Chondrocyte (in vitro differentiated cells): ENCODE data around the gene NEK6. TPM values are rescaled to one million over a fixed set of nuclear protein-coding genes. Genes with fewer than 3 reads are reported as not detected.

Experiments
- DNase-seq: peaks from one replicate; pipeline ENCODE4 v3.0.0; 2021; ENCODE audit warnings: mixed read lengths, low spot score
- H3K27ac Mint-ChIP-seq: one replicate; pipeline ENCODE4 v1.8.0; 2021; ENCODE audit warnings: mild to moderate bottlenecking, moderate library complexity, mixed read lengths; ENCODE audit not compliant: unreplicated experiment
- H3K27me3 Mint-ChIP-seq: 2 replicates; pipeline ENCODE4 v1.8.0; 2021; ENCODE audit warnings: low read depth, mixed read lengths
- H3K36me3 Mint-ChIP-seq: 2 replicates; pipeline ENCODE4 v1.8.0; 2021; ENCODE audit warnings: low read depth, mixed read lengths
- H3K4me1 Mint-ChIP-seq: 2 replicates; pipeline ENCODE4 v1.8.0; 2021; ENCODE audit warnings: low read depth, mild to moderate bottlenecking, mixed read lengths
- H3K4me3 Mint-ChIP-seq: one replicate; pipeline ENCODE4 v1.8.0; 2021; ENCODE audit warnings: mild to moderate bottlenecking, moderate library complexity, mixed read lengths; ENCODE audit not compliant: unreplicated experiment
- H3K9me3 Mint-ChIP-seq: 2 replicates; pipeline ENCODE4 v1.8.0; 2021; ENCODE audit warnings: low read depth, mixed read lengths
- total RNA-seq: library from RNA; stranded (reverse); gene quantifications from 3 replicates; pipeline ENCODE4 v1.2.1, GENCODE V29; 2021
- TF ChIP-seq, protein P1 (sequence below): fragments of 200-600 bp; sonication (generic); IDR thresholded peaks from 2 replicates; pipeline ENCODE4 v1.5.0; 2021; ENCODE audit warnings: antibody characterized with exemption, mild to moderate bottlenecking, moderate library complexity

The NEK6 gene
- total RNA-seq, 1 donor from 2014 or later, result 110 TPM

DNA sequence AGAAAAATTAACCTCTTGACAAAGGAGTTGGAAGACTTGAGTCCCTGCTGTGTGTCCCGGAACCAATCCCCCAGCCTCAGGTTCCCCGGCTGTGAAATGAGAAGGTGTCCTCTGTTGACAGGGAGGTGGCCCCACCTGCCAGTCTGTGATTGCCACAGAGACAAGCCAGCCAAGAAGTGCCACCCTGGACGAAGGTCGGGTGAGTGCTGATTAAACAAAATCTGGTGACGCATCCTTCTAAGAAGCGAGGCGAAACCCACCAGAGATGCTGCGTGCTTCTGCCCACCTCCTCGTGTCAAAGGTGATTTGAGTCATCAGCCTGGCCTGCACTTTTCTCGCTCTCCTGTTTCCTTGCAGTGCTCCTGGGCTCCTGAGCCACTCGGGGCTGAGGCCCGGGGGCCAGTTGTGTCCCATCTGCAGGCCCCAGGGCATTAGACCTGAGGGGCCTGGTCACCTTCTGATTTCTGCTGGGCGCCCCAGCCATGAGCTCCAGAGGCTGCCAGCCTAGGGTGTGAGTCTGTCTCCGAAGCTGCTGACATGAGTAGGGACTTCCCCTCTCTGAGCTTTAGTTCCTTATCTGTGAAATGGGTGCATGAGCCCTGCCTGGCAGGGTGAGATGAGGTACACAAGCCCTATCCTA, 28.7 kb downstream of the NEK6 start:
- no peak for DNase-seq
- TF ChIP-seq, protein P1, sequence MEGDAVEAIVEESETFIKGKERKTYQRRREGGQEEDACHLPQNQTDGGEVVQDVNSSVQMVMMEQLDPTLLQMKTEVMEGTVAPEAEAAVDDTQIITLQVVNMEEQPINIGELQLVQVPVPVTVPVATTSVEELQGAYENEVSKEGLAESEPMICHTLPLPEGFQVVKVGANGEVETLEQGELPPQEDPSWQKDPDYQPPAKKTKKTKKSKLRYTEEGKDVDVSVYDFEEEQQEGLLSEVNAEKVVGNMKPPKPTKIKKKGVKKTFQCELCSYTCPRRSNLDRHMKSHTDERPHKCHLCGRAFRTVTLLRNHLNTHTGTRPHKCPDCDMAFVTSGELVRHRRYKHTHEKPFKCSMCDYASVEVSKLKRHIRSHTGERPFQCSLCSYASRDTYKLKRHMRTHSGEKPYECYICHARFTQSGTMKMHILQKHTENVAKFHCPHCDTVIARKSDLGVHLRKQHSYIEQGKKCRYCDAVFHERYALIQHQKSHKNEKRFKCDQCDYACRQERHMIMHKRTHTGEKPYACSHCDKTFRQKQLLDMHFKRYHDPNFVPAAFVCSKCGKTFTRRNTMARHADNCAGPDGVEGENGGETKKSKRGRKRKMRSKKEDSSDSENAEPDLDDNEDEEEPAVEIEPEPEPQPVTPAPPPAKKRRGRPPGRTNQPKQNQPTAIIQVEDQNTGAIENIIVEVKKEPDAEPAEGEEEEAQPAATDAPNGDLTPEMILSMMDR, result no peak
- peaks cover 84% of the 10 kb centered on the region for H3K4me1 Mint-ChIP-seq
- H3K27me3 Mint-ChIP-seq, result no peaks in the 10 kb centered on the region
- H3K9me3 Mint-ChIP-seq, result no peaks in the 10 kb centered on the region
- peak overlapping the region; percentile 100 for H3K27ac Mint-ChIP-seq
- H3K4me3 Mint-ChIP-seq, result peak overlapping the region; percentile 59
- peaks cover 4% of the 10 kb centered on the region for H3K36me3 Mint-ChIP-seq

DNA sequence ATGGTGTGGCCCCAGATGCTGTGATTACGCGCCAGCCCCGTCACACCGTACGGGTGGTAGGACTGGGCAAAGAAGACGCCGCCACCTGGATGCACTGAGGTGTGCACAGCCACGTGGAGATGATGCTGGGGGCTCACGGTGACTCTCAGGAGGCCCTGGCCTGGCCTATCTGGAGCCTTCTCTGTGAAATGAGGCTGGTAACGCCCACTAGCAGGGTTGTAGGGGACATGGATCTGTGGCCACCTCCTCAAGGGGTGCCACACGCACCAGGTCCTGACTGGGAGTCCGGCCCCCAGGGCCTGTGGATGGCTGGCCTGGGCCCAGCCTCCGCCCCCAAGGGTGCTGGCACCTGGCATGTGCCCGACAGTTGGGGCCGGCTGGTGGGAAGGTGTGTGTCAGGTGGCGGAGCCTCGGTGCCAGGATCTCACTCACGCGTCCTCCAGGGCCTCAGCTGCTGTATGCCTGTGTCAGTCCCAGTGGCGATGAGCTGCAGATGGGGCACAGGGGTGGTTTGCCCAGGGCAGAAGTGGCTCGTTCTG, 32.4 kb downstream of the NEK6 start:
- Mint-ChIP-seq H3K27me3 (no peaks in the 10 kb centered on the region), H3K4me1 (peaks cover 84% of the 10 kb centered on the region), H3K27ac (peak overlapping the region; percentile 90)

DNA sequence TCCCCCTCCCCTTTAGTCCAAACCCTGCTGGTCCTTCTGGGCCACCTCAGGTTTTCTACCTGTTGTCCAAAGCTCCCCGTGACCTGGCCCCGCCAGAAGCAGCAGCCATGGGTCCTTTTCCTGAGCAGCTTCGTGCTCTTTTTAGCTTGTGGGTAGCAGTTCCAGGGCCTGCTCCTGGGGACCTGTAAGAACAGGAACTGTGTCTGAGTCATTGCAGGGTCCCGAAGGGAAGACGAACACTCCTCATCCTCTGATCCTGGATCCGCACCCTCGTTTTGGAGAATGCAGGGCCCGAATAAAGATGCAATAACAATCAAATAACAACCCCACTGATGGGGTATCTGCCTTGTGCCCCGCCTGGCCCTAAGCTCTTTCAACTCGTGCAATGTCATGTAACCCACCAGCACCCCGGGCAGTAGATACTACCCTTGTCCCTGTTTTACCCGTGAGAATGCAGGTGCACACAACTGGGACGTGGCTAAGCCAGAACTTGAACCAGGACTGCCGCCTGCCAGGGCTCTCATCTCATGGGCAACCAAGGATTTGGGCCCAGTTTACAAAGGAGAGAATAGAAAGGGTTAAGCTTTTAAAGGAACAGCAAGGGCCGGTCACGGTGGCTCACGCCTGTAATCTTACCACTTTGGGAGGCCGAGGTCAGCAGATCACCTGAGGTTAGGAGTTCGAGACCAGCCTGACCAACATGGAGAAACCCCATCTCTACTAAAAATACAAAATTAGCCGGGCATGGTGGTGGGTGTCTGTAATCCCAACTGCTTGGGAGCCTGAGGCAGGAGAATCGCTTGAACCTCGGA, 33.2 kb downstream of the NEK6 start:
- peak overlapping the region; percentile 90 for H3K27ac Mint-ChIP-seq

More for the DNA sequence above, 32.4 kb downstream of the NEK6 start:
- Mint-ChIP-seq H3K9me3 (no peaks in the 10 kb centered on the region), H3K4me3 (no peak overlapping the region), H3K36me3 (peaks cover 8% of the 10 kb centered on the region)
- DNase-seq, result no peak
- TF ChIP-seq, protein P1, result no peak

DNA sequence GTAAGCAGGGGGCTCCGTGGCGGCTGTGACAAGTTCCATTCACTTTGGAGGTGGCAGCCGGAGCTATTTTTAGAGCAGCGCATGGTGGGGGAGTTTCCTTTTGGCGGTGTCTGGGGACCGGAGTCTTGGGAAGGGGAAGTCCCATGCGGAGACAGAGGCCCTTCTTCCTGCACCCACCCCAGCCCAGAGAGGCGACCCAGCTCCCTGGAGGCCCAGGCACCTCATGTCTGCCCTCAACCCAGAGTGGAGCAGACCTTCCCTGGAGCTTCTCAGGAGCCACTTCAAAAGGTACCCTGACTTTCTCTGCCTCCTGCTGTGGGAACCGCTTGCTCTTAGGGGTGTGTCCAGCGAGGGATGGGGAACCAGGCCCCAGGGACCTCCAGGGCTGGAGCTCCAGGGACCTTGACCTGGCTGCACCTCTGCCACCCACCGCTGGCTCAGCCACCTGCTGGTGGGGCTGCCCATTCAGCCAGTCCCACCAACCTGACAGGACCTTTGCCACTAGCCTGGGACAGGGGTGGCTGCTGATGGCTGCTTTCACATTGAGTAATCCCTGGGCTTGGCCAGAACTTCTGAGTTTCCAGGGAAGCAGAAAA, 34.1 kb downstream of the NEK6 start:
- peaks cover 8% of the 10 kb centered on the region for H3K36me3 Mint-ChIP-seq
- peak overlapping the region; percentile 28 for H3K4me3 Mint-ChIP-seq
- TF ChIP-seq, protein P1, result peak; percentile 44
- no peak for DNase-seq
- H3K9me3 Mint-ChIP-seq, result no peaks in the 10 kb centered on the region
- H3K27me3 Mint-ChIP-seq, result no peaks in the 10 kb centered on the region
- H3K27ac Mint-ChIP-seq, result peak overlapping the region; percentile 90
- peaks cover 84% of the 10 kb centered on the region for H3K4me1 Mint-ChIP-seq

More for the DNA sequence above, 33.2 kb downstream of the NEK6 start:
- Mint-ChIP-seq H3K36me3 (peaks cover 8% of the 10 kb centered on the region), H3K4me3 (no peak overlapping the region), H3K27me3 (no peaks in the 10 kb centered on the region), H3K4me1 (peaks cover 84% of the 10 kb centered on the region), H3K9me3 (no peaks in the 10 kb centered on the region)
- DNase-seq, result no peak
- TF ChIP-seq, protein P1, result no peak
